Activated CD4-positive, CD25-positive, alpha-beta regulatory T cell treated with anti-CD3 and anti-CD28 coated beads, Interleukin-2, amount 50 U/mL, for 72 hours (primary cell): ENCODE measurements around the gene SEMA3A.
"Not testable (repeated sequence)": the region's sequence is repeated elsewhere in the genome, so short reads cannot be mapped to it uniquely, and the experiment has no call there.

Source experiments
- DNase-seq: peaks from one replicate; pipeline ENCODE4 v3.0.0; 2021

SEMA3A gene

GRCh38 chr7:84150370-84150769 lies 44.2 kb downstream of the SEMA3A start:
- DNase-seq = not testable (repeated sequence)

GRCh38 chr7:84149573-84149972 lies 45.0 kb downstream of the SEMA3A start:
- no peak for DNase-seq

- DNase-seq = no peak
Observed at GRCh38 chr7:84145892-84146291, 48.7 kb downstream of the SEMA3A start.

GRCh38 chr7:84144935-84145334 lies 49.7 kb downstream of the SEMA3A start:
- DNase-seq = no peak

- DNase-seq = no peak
Observed at GRCh38 chr7:84144480-84144879, 50.1 kb downstream of the SEMA3A start.

GRCh38 chr7:84142726-84143125 lies 51.9 kb downstream of the SEMA3A start:
- no peak for DNase-seq

GRCh38 chr7:84139986-84140729 lies 54.4 kb downstream of the SEMA3A start:
- DNase-seq = no peak

GRCh38 chr7:84138411-84138810 lies 56.2 kb downstream of the SEMA3A start:
- no peak for DNase-seq

GRCh38 chr7:84137812-84138211 lies 56.8 kb downstream of the SEMA3A start:
- no peak for DNase-seq

- DNase-seq = no peak
Observed at GRCh38 chr7:84136809-84137208, 57.8 kb downstream of the SEMA3A start.

GRCh38 chr7:84136336-84136735 lies 58.3 kb downstream of the SEMA3A start:
- DNase-seq = no peak

- DNase-seq = no peak
Observed at GRCh38 chr7:84134169-84134568, 60.4 kb downstream of the SEMA3A start.

GRCh38 chr7:84125654-84126053 lies 68.9 kb downstream of the SEMA3A start:
- no peak for DNase-seq

- DNase-seq = no peak
Observed at GRCh38 chr7:84123965-84124547, 70.5 kb downstream of the SEMA3A start.

GRCh38 chr7:84122582-84123360 lies 71.8 kb downstream of the SEMA3A start:
- DNase-seq = no peak

GRCh38 chr7:84117304-84117703 lies 77.3 kb downstream of the SEMA3A start:
- no peak for DNase-seq

GRCh38 chr7:84113906-84114850 lies 80.4 kb downstream of the SEMA3A start:
- no peak for DNase-seq

- no peak for DNase-seq
Observed at GRCh38 chr7:84113286-84113685, 81.3 kb downstream of the SEMA3A start.

- DNase-seq = no peak
Observed at GRCh38 chr7:84112771-84113170, 81.8 kb downstream of the SEMA3A start.

GRCh38 chr7:84111842-84112241 lies 82.7 kb downstream of the SEMA3A start:
- no peak for DNase-seq

- DNase-seq = no peak
Observed at GRCh38 chr7:84110400-84110799, 84.2 kb downstream of the SEMA3A start.

GRCh38 chr7:84108787-84109186 lies 85.8 kb downstream of the SEMA3A start:
- no peak for DNase-seq

- DNase-seq = no peak
Observed at GRCh38 chr7:84108119-84108518, 86.5 kb downstream of the SEMA3A start.
